ENCODE measurements around the gene NOSTRIN.
"Not testable (repeated sequence)": the region's sequence is repeated elsewhere in the genome, so short reads cannot be mapped to it uniquely, and the experiment has no call there.

DNA sequence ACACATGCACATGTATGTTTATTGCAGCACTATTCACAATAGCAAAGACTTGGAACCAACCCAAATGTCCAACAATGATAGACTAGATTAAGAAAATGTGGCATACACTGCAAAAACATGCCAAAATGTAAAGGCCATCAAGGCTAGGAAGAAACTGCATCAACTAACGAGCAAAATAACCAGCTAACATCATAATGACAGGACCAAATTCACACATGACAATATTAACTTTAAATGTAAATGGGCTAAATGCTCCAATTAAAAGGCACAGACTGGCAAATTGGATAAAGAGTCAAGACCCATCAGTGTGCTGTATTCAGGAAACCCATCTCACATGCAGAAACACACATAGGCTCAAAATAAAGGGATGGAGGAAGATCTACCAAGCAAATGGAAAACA lies 64.7 kb downstream of the NOSTRIN start:
- TF ChIP-seq POLR2A (IDR thresholded peaks at IDR 0.05): not testable (repeated sequence)
- TF ChIP-seq, protein P1, sequence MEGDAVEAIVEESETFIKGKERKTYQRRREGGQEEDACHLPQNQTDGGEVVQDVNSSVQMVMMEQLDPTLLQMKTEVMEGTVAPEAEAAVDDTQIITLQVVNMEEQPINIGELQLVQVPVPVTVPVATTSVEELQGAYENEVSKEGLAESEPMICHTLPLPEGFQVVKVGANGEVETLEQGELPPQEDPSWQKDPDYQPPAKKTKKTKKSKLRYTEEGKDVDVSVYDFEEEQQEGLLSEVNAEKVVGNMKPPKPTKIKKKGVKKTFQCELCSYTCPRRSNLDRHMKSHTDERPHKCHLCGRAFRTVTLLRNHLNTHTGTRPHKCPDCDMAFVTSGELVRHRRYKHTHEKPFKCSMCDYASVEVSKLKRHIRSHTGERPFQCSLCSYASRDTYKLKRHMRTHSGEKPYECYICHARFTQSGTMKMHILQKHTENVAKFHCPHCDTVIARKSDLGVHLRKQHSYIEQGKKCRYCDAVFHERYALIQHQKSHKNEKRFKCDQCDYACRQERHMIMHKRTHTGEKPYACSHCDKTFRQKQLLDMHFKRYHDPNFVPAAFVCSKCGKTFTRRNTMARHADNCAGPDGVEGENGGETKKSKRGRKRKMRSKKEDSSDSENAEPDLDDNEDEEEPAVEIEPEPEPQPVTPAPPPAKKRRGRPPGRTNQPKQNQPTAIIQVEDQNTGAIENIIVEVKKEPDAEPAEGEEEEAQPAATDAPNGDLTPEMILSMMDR (IDR thresholded peaks at IDR 0.05): not testable (repeated sequence)

Data from gastroesophageal sphincter (tissue), 3 donors.